ENCODE measurements around the gene DPEP2.

- TF ChIP-seq CTCF (IDR thresholded peaks at IDR 0.05 in 4 of 5, conservative IDR thresholded peaks at IDR 0.05 in 1 of 5) (no peak), POLR2A (IDR thresholded peaks at IDR 0.05) (no peak)
Measured at GRCh38 chr16:68015681-68016080, 16.4 kb upstream of the DPEP2 start, which contains the start of gene DPEP2NB.
